Panc1 (cell line): ENCODE data around the gene PDGFRA. TPM values are rescaled to one million over a fixed set of nuclear protein-coding genes. Genes with fewer than 3 reads are reported as not detected.

Experiments
- ATAC-seq: fragments of 200-7000 bp; cut with Tn5 transposase; 2 replicates; pipeline ENCODE4 v1.9.1; 2020; ENCODE audit warnings: mild to moderate bottlenecking, moderate library complexity
- BruUV-seq: library from RNA; stranded (reverse); fragments of 400-500 nt; replicated peaks from 2 replicates; lab custom pipeline; 2021; lab: Mats Ljungman, UMichigan
- CTCF ChIA-PET: fragments of 300-600 bp; sonication (Branson Sonifier 250); formaldehyde crosslinking; loops from one replicate; lab custom pipeline; 2022; ENCODE audit warnings: antibody characterized with exemption; lab: Charles Lee
- POLR2A ChIA-PET: fragments of 300-600 bp; sonication (Branson Sonifier 250); formaldehyde crosslinking; loops from one replicate; lab custom pipeline; 2022; ENCODE audit warnings: antibody characterized with exemption; lab: Charles Lee
- DNase-seq: peaks from one replicate; pipeline ENCODE4 v3.0.0-alpha.2; 2010; ENCODE audit warnings: low read depth, low spot score
- H3K27ac ChIP-seq: 2 replicates; pipeline ENCODE4 v1.5.1; 2011; ENCODE audit warnings: mild to moderate bottlenecking, low read length, inconsistent platforms
- H3K27me3 ChIP-seq: fragments of 200-500 bp; sonication (Bioruptor generic); 2 replicates; pipeline ENCODE4 v1.6.0; 2014; ENCODE audit warnings: low read length, inconsistent platforms; ENCODE audit not compliant: control insufficient read depth, insufficient read depth
- H3K36me3 ChIP-seq: fragments of 200-500 bp; sonication (Bioruptor generic); 2 replicates; pipeline ENCODE4 v1.5.1; 2014; ENCODE audit warnings: inconsistent platforms, mild to moderate bottlenecking, low read length, moderate library complexity; ENCODE audit not compliant: control insufficient read depth, insufficient read depth
- H3K4me1 ChIP-seq: 2 replicates; pipeline ENCODE4 v1.5.1; 2011; ENCODE audit warnings: inconsistent platforms, mild to moderate bottlenecking, low read length, moderate library complexity; ENCODE audit not compliant: control insufficient read depth, insufficient read depth
- H3K4me3 ChIP-seq, 2 experiments: 2 replicates each; pipeline ENCODE4 v1.5.1; 2011 to 2012; ENCODE audit warnings: low read depth in 2 of 2, low read length in 2 of 2, mild to moderate bottlenecking in 2 of 2, inconsistent platforms in 1 of 2, moderate library complexity in 1 of 2
- H3K9me3 ChIP-seq: fragments of 200-500 bp; sonication (Bioruptor generic); 2 replicates; pipeline ENCODE4 v1.5.1; 2014; ENCODE audit warnings: low read depth, mild to moderate bottlenecking, inconsistent platforms, low read length, moderate library complexity; ENCODE audit not compliant: control insufficient read depth, insufficient read depth
- POLR2AphosphoS5 ChIP-seq: IDR thresholded peaks from 2 replicates; pipeline ENCODE4 v1.6.1; 2012; ENCODE audit warnings: mild to moderate bottlenecking, low read depth, low read length, moderate library complexity
- SIN3A ChIP-seq: IDR thresholded peaks from 2 replicates; pipeline ENCODE4 v1.6.1; 2012; ENCODE audit warnings: low read depth, mild to moderate bottlenecking, low read length, moderate library complexity, borderline replicate concordance; ENCODE audit not compliant: insufficient read depth
- TCF7L2 ChIP-seq: IDR thresholded peaks from 2 replicates; pipeline ENCODE4 v1.6.1; 2011; ENCODE audit warnings: mild to moderate bottlenecking, low read depth, low read length, inconsistent platforms
- in situ Hi-C: cut with HindIII; loops from 2 replicates; pipeline ENCODE4 v1.10.0; 2016; ENCODE audit warnings: low sequenced_read_pairs, low pct_unique_long_range_greater_than_20kb
- intact Hi-C: fragments of 100-400 bp; cut with micrococcal nuclease; formaldehyde crosslinking; loops from one replicate; pipeline ENCODE4 v1.10.0; 2022; ENCODE audit not compliant: unreplicated experiment
- total RNA-seq: library from RNA; stranded (reverse); gene quantifications from one replicate; pipeline ENCODE4 v1.2.1, GENCODE V29; 2021; ENCODE audit not compliant: unreplicated experiment
- TF ChIP-seq, protein P1 (sequence below), 2 experiments: IDR thresholded peaks; 2 replicates each; pipeline ENCODE4 v1.6.1; 2011 to 2012; ENCODE audit warnings: low read depth in 2 of 2, control low read depth in 1 of 2, low read length in 1 of 2, mild to moderate bottlenecking in 1 of 2, moderate library complexity in 1 of 2; ENCODE audit not compliant: insufficient read depth in 1 of 2
- TF ChIP-seq, protein P2 (sequence below): fragments of 450-650 bp; IDR thresholded peaks from 2 replicates; pipeline ENCODE4 v1.5.1; 2017; ENCODE audit warnings: mild to moderate bottlenecking

The PDGFRA gene
- total RNA-seq, 1 experiment from 2014 or later = 0.15 TPM

DNA sequence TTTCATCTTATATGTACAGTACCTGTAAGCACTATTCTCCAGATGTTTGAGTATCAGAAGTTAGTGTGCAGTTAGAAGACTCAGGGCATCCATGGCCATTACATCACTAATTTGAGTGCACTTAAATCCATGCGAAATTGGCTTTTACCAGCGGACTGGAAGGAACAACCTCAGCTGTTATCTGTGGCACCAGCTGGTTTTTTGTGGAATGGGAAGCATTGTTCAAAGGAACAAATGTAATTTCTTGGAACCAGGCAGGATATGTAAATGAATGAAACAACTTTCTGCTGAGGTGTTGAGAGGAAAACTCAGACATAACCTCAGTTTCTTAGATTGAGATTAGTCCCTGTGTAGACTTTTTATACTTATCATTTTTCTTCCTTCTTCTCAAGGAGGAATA, 60.2 kb downstream of the PDGFRA start:
- Histone ChIP-seq H3K4me3 (no peak overlapping the region), H3K27me3 (no peaks in the 10 kb centered on the region), H3K9me3 (no peaks in the 10 kb centered on the region), H3K36me3 (no peaks in the 10 kb centered on the region), H3K4me1 (no peaks in the 10 kb centered on the region), H3K27ac (no peak overlapping the region)
- BruUV-seq = no TSS peak
- TF ChIP-seq, protein P1, sequence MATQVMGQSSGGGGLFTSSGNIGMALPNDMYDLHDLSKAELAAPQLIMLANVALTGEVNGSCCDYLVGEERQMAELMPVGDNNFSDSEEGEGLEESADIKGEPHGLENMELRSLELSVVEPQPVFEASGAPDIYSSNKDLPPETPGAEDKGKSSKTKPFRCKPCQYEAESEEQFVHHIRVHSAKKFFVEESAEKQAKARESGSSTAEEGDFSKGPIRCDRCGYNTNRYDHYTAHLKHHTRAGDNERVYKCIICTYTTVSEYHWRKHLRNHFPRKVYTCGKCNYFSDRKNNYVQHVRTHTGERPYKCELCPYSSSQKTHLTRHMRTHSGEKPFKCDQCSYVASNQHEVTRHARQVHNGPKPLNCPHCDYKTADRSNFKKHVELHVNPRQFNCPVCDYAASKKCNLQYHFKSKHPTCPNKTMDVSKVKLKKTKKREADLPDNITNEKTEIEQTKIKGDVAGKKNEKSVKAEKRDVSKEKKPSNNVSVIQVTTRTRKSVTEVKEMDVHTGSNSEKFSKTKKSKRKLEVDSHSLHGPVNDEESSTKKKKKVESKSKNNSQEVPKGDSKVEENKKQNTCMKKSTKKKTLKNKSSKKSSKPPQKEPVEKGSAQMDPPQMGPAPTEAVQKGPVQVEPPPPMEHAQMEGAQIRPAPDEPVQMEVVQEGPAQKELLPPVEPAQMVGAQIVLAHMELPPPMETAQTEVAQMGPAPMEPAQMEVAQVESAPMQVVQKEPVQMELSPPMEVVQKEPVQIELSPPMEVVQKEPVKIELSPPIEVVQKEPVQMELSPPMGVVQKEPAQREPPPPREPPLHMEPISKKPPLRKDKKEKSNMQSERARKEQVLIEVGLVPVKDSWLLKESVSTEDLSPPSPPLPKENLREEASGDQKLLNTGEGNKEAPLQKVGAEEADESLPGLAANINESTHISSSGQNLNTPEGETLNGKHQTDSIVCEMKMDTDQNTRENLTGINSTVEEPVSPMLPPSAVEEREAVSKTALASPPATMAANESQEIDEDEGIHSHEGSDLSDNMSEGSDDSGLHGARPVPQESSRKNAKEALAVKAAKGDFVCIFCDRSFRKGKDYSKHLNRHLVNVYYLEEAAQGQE (IDR thresholded peaks at IDR 0.05; ENCODE audit: insufficient read depth in 1 of 2, low read depth in 2 of 2, low read length in 1 of 2) = no peak
- TF ChIP-seq, protein P2, sequence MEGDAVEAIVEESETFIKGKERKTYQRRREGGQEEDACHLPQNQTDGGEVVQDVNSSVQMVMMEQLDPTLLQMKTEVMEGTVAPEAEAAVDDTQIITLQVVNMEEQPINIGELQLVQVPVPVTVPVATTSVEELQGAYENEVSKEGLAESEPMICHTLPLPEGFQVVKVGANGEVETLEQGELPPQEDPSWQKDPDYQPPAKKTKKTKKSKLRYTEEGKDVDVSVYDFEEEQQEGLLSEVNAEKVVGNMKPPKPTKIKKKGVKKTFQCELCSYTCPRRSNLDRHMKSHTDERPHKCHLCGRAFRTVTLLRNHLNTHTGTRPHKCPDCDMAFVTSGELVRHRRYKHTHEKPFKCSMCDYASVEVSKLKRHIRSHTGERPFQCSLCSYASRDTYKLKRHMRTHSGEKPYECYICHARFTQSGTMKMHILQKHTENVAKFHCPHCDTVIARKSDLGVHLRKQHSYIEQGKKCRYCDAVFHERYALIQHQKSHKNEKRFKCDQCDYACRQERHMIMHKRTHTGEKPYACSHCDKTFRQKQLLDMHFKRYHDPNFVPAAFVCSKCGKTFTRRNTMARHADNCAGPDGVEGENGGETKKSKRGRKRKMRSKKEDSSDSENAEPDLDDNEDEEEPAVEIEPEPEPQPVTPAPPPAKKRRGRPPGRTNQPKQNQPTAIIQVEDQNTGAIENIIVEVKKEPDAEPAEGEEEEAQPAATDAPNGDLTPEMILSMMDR = no peak
- TF ChIP-seq TCF7L2 = no peak
- no peak for TF ChIP-seq SIN3A
- TF ChIP-seq POLR2AphosphoS5 = no peak
- in situ Hi-C loops (no loop called here), intact Hi-C loops (no loop called here)
- no peak for ATAC-seq
- no peak for DNase-seq
- CTCF ChIA-PET = no interaction called here
- POLR2A ChIA-PET = no interaction called here

DNA sequence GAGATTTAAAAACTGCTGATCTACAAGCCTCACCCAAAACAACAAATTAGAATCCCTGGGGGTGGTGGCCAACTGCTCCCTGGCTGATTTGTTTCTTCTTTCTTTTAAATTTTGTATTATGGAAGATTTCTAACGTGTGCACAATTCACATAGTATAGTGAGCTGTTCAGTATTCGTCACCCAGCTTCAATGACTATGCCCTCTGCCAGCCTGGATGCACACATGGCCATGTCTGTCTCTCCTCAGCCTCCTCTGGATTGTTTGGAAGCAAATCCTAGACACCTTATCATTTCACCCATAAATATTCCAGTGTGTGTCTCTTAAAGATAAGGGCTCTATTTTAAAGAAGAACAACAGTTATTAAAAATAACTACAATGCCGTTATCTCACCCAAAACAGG, 61.9 kb downstream of the PDGFRA start:
- no peaks in the 10 kb centered on the region for H3K36me3 ChIP-seq
- no peak for ATAC-seq
- H3K9me3 ChIP-seq = no peaks in the 10 kb centered on the region
- H3K4me3 ChIP-seq = no peak overlapping the region
- in situ Hi-C loops (no loop called here), intact Hi-C loops (no loop called here)
- ChIA-PET CTCF (no interaction called here), POLR2A (no interaction called here)
- H3K27me3 ChIP-seq = no peaks in the 10 kb centered on the region; the same call in 1 of the 2 replicates
- H3K4me1 ChIP-seq = no peaks in the 10 kb centered on the region
- no TSS peak for BruUV-seq
- no peak for DNase-seq
- TF ChIP-seq, protein P1 (IDR thresholded peaks at IDR 0.05; ENCODE audit: insufficient read depth in 1 of 2, low read depth in 2 of 2, low read length in 1 of 2) = no peak
- TF ChIP-seq, protein P2 = no peak
- no peak for TF ChIP-seq TCF7L2
- no peak for TF ChIP-seq SIN3A
- TF ChIP-seq POLR2AphosphoS5 = no peak
- no peak overlapping the region for H3K27ac ChIP-seq
